Adrenal gland (tissue), 5 donors: ENCODE measurements around the gene DCBLD1.

Experiments used
- POLR2A ChIP-seq, 2 donors: fragments of 450-650 bp; IDR thresholded peaks; one replicate each; pipeline ENCODE4 v1.6.1; 2017; ENCODE audit warnings: antibody characterized with exemption in 2 of 2, mild to moderate bottlenecking in 2 of 2, moderate library complexity in 1 of 2
- TF ChIP-seq, protein P1 (sequence below), 6 experiments: fragments of 450-650 bp in 4 of 6; fragments of 200-600 bp in 2 of 6; sonication (generic) in 1 of 6; IDR thresholded peaks; 1 replicate in 5 of 6; 2 replicates in 1 of 6; pipeline versions ENCODE4 v1.5.1 to v1.8.0; 2016 to 2021; ENCODE audit warnings: antibody characterized with exemption in 6 of 6, mild to moderate bottlenecking in 2 of 6, moderate library complexity in 1 of 6
- donor health status: DM: no; HTN: no; CAD: no.

DNA sequence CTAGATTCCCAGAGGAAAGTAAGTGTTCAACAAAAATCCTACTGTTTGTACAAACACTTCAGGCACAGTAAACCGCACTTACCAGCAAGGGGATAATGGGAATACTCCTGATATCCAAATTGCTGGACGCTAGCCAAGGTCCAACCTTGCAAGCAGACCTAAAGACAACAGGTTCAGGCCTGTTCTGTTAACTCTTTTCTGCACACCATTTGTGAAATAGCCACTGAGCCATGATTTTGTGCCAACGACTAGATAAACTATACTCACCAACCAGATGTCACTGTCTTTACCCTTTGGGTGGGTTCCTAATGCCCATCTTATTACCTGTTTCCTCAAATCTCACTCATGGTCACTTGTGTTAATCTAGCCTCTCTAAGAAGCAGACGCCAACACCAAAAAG, 76.3 kb downstream of the DCBLD1 start:
- TF ChIP-seq, protein P1, sequence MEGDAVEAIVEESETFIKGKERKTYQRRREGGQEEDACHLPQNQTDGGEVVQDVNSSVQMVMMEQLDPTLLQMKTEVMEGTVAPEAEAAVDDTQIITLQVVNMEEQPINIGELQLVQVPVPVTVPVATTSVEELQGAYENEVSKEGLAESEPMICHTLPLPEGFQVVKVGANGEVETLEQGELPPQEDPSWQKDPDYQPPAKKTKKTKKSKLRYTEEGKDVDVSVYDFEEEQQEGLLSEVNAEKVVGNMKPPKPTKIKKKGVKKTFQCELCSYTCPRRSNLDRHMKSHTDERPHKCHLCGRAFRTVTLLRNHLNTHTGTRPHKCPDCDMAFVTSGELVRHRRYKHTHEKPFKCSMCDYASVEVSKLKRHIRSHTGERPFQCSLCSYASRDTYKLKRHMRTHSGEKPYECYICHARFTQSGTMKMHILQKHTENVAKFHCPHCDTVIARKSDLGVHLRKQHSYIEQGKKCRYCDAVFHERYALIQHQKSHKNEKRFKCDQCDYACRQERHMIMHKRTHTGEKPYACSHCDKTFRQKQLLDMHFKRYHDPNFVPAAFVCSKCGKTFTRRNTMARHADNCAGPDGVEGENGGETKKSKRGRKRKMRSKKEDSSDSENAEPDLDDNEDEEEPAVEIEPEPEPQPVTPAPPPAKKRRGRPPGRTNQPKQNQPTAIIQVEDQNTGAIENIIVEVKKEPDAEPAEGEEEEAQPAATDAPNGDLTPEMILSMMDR (IDR thresholded peaks at IDR 0.05): no peak
- TF ChIP-seq POLR2A (IDR thresholded peaks at IDR 0.05): no peak
